Measurements from ENCODE around the gene EIF2S2. TPM values are rescaled to one million over a fixed set of nuclear protein-coding genes. Genes with fewer than 3 reads are reported as not detected.
"Not testable (repeated sequence)": the region's sequence is repeated elsewhere in the genome, so short reads cannot be mapped to it uniquely, and the experiment has no call there.

EIF2S2 gene, protein sequence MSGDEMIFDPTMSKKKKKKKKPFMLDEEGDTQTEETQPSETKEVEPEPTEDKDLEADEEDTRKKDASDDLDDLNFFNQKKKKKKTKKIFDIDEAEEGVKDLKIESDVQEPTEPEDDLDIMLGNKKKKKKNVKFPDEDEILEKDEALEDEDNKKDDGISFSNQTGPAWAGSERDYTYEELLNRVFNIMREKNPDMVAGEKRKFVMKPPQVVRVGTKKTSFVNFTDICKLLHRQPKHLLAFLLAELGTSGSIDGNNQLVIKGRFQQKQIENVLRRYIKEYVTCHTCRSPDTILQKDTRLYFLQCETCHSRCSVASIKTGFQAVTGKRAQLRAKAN
- total RNA-seq: 44.8 TPM

DNA sequence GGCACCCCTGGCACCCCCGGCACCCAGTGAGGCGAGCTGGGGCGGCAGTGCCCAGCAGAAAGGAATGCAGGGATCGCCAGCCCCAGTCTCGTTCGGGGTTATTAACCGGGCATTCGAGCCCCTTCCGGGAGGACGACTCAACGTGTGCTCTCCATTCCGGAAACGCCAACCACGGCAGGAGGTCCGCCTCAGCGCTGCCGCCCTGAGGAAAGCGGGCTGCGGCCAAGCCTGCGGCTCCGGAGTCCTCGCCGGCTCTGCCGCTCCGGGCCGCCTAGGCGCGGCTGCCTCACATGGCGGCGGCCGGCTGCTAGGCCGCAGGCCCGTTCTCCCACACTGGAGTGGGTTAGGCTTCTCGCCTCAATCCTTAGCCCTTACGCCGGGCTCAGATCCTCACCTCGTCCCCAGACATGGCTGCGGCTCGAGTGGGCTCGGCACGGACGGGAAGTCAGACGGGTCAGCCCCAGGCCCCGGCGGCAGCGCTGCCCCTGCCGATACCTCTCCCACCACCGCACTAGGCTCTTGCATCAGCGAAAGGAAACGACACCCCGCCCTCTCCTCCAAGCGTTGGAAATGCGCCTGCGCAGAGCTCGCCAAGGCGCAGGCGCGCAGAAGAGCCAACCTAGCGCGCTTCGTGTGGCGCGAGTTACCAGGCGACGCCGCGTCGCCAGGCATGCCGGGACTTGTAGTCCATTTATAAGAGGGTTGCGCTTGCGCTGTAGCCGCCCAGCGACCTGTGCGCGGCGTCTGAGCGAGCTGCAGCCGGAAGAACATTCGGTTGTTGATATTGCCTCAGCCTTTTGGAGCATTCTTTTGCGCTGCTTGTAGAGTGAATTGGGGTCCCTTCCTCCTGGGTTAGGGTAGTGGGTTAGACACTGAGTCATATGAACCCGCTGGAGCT lies at the start of gene EIF2S2:
Gene EIF2S2, minus strand, starts transcription at position 542 of the 898 bp plus-strand sequence. Its CDS starts 133 bp downstream, at position 409.
- intact Hi-C loops (cut with DNase I): no loop called here
- DNase-seq (ENCODE audit: low spot score) (peak; percentile 96), ATAC-seq (peak; percentile 98)

DNA sequence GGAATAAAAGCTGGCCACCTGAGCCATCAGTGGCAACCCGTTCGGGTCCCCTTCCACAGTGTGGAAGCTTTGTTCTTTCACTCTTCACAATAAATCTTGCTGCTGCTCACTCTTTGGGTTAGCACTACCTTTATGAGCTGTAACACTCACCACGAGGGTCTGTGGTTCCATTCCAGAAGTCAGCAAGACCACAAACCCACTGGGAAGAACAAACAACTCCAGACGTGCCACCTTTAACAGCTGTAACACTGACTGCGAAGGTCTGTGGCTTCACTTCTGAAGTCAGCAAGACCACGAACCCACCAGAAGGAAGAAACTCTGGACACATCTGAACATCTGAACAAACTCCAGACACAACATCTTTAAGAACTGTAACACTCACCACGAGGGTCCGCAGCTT lies 45.7 kb upstream of the EIF2S2 start:
- intact Hi-C loops (cut with DNase I); DNase-seq (ENCODE audit: low spot score); ATAC-seq: not testable (repeated sequence)

DNA sequence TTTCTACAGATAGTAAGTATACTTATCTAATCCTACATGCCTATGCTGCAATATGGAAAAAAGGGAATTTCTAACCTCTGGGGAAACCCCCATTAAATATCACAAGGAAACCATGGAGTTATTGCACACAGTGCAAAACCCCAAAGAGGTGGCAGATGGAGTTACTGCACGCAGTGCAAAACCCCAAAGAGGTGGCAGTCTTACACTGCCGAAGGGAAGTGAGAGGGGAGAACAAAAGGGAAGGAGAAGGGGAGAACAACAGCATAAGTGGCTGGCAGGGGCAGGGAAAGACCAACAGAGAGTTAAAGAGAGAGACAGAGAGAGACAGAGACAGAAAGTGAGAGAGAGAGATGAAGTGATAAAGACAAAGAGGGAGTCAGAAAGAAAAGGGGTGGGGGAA lies 43.8 kb upstream of the EIF2S2 start:
- no peak for DNase-seq (ENCODE audit: low spot score)
- intact Hi-C loops (cut with DNase I): no loop called here
- ATAC-seq: no peak

DNA sequence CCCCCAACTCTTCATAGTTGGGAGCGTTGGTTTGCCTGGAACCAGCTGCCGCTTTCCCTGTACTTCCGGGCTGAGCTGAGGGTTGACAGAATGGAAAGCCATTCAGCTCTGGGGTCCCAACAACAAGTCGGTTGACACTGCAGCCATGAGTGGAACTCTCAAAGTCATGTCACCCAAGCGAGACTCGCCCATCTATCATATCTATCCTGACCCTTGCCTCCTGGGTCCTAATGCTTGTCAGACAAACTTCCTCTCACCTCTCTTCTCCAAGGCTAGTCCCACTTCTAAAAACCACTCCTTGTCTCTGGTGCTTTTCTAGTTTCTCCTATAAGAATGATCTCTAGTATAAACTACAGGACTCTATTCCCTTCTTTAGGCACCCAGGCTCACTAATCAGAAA lies 41.1 kb upstream of the EIF2S2 start:
- ATAC-seq; intact Hi-C loops (cut with DNase I); DNase-seq (ENCODE audit: low spot score): not testable (repeated sequence)

DNA sequence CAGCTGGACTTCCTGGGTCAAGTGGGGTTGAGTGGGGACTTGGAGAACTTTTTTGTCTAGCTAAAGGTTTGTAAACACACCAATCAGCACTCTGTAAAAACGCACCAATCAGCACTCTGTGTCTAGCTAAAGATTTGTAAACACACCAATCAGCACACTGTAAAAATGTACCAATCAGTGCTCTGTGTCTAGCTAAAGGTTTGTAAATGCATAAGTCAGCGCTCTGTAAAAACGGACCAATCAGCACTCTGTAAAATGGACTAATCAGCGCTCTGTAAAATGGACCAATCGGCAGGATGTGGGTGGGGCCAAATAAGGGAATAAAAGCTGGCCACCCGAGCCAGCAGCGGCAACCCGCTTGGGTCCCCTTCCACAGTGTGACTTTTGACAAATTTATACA lies 40.0 kb upstream of the EIF2S2 start:
- intact Hi-C loops (cut with DNase I); ATAC-seq; DNase-seq (ENCODE audit: low spot score): not testable (repeated sequence)

DNA sequence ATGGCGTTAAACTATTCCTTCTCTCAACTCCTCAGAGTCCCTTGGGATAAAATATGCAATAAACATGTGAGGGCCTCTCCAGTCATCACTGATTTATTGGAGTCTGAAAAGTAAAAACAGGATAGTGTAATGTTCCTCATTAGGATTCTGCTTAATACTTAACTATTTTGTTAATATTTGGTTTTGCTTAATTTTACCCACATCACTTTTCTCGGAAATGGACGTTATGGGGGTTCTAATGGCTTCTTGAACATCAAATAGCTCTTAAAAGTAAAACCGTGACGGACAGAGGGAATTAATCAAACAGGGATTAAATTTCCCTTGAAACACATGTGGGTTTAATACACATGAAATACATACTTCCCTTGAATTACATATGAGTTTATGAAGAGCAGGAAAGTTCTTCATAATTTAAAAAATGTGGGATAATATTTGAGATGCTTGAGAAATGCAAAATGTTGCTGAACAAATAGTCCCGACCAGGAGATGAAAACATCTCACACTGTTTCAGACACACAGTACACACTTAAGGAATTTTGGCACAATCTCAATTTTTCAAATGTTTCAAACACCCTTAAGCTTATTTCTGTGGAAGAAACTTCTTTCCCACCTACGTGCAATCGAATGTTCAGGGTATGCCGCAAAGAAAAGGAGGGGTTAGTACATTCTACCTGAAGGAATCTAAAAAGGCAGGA lies 38.4 kb upstream of the EIF2S2 start:
- intact Hi-C loops (cut with DNase I): no loop called here
- DNase-seq (ENCODE audit: low spot score) (no peak), ATAC-seq (no peak)

DNA sequence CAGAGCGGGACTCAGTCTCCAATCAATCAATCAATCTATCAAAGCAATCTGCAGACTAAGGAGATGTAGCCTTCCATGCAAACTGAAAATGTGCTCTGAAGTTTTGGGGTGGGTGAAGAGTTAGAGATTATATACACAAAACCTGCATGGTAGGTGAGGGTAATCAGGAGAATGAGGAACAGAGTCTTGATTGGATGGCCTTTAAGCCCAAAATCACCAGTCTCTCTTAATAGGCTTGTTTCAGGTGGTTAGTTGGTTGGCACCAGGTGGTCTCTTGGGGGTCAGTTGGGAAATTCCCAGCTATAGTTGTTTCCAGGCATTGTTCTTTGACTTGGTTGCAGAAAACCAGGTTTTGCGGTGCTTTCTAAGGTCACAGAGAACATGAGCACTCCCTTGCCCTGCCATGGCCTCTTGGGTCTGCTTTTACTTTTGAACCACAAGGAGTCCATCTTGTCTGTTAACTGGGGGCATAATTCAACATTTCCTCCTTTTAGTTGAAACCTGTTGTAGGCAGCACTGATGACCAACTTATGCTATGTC lies 33.3 kb upstream of the EIF2S2 start:
- no peak for DNase-seq (ENCODE audit: low spot score)
- intact Hi-C loops (cut with DNase I): no loop called here
- no peak for ATAC-seq

DNA sequence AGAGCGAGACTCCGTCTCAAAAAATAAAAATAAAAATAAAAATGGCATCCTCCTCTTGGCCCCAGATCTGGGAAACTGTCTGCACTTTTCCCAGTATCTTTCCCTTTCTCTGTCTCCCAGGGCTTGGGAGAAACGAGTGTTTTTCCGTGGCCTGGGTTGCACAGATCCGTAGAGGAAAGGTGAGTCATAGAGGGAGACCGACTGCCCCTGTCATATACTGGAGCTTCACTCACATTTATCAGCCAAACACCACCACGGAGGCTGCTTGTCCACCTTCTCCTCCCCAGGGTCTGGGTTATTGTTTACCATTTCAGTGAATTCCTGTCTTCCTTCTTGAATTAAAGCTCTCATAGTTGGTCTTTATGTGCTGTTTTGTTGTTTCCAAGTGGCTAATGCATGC lies 31.9 kb upstream of the EIF2S2 start:
- DNase-seq (ENCODE audit: low spot score) (no peak), ATAC-seq (no peak)
- intact Hi-C loops (cut with DNase I): no loop called here

DNA sequence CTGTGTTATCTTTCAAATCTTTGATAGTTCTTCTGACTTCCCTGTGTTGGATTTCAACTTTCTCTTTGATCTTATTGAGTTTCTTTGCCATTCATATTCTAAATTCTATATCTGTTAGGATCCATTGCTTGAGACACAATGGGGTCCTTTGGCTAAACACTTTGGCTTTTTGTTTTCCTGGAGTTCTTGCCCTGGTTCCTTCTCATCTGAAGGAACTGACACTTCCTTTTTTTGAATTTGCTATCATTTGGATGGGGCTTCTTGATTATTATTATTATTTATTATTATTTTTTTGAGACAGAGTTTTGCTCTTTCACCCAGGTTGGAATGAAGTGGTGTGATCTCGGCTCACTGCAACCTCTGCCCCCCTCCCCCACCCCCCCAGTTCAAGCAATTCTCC lies 30.1 kb upstream of the EIF2S2 start:
- DNase-seq (ENCODE audit: low spot score) (no peak), ATAC-seq (no peak)
- intact Hi-C loops (cut with DNase I): no loop called here

DNA sequence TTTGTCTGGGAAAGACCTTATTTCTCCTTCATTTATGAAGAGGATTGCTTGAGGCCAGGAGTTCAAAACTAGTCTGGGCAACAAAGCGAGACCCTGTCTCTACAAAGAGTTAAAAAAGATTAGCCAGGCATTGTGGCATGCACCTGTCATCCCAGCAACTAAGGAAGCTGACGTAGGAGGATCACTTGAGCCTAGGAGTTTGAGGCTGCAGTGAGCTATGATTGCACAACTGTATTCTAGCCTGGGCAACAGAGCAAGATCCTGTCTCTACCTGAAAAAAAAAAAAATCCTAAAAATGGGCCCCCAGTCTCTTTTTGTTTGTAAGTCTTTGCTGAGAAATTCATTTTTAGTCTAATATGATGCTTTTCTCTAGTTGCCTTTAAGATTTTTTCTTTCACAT lies 29.2 kb upstream of the EIF2S2 start:
- DNase-seq (ENCODE audit: low spot score): no peak
- no peak for ATAC-seq
- intact Hi-C loops (cut with DNase I): no loop called here

DNA sequence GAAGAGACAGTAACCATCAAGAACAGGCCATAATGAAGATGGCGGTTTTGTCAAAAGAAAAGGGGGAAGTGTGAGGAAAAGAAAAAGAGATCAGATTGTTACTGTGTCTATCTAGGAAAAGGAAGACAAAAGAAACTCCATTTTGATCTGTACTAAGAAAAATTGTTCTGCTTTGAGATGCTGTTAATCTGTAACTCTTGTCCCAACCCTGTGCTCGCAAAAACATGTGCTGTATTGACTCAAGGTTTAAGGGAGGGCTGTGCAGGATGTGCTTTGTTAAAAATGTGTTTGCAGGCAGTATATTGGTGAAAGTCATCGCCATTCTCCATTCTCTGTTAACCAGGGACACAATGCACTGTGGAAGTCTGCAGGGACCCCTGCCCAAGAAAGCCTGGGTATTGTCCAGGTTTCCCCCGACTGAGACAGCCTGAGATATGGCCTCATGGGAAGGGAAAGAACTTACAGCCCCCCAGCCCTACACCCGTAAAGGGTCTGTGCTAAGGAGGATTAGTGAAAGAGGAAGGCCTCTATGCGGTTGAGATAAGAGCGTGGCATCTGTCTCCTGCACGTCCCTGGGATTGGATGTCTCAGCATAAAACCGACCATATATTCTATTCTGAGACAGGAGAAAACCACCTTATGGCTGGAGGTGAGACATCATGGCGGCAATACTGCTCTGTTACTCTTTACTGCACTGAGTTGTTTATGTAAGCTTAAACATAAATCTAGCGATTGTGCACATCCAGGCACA lies 23.7 kb upstream of the EIF2S2 start:
- intact Hi-C loops (cut with DNase I); ATAC-seq: not testable (repeated sequence)

DNA sequence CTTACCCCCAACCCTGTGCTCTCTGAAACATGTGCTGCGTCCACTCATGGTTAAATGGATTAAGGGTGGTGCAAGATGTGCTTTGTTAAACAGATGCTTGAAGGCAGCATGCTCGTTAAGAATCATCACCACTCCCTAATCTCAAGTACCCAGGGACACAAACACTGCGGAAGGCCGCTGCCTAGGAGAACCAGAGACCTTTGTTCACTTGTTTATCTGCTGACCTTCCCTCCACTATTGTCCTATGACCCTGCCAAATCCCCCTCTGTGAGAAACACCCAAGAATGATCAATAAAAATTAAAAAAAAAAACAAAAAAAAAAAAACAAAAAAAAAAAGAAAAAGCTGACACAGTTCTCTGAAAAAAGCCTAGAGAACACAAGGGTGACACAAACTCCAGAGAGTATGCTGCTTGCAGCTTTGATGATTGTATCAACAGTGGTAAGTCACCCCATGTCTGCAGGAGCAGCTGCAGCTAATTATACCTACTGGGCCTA lies 21.4 kb upstream of the EIF2S2 start:
- DNase-seq (ENCODE audit: low spot score); ATAC-seq; intact Hi-C loops (cut with DNase I): not testable (repeated sequence)

More for the DNA sequence above, 23.7 kb upstream of the EIF2S2 start:
- DNase-seq (ENCODE audit: low spot score): not testable (repeated sequence)

DNA sequence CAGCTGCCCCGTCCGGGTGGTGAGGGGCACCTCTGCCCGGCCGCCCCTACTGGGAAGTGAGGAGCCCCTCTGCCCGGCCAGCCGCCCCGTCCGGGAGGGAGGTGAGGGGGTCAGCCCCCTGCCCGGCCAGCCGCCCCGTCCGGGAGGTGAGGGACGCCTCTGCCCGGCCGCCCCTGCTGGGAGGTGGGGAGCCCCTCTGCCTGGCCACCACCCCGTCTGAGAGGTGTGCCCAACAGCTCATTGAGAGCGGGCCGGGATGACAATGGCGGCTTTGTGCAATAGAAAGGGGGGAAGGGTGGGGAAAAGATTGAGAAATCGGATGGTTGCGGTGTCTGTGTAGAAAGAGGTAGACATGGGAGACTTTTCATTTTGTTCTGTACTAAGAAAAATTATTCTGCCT lies 20.9 kb upstream of the EIF2S2 start:
- DNase-seq (ENCODE audit: low spot score); intact Hi-C loops (cut with DNase I); ATAC-seq: not testable (repeated sequence)

DNA sequence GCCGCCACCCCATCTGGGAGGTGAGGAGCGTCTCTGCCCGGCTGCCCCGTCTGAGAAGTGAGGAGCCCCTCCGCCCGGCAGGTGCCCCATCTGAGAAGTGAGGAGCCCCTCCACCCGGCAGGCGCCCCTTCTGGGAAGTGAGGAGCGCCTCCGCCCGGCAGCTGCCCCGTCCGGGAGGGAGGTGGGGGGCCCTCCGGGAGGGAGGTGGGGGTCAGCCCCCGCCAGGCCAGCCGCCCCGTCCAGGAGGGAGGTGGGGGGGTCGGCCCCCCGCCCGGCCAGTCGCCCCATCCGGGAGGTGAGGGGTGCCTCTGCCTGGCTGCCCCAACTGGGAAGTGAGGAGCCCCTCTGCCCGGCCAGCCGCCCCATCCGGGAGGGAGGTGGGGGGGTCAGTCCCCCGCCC lies 20.4 kb upstream of the EIF2S2 start:
- DNase-seq (ENCODE audit: low spot score); ATAC-seq; intact Hi-C loops (cut with DNase I): not testable (repeated sequence)

DNA sequence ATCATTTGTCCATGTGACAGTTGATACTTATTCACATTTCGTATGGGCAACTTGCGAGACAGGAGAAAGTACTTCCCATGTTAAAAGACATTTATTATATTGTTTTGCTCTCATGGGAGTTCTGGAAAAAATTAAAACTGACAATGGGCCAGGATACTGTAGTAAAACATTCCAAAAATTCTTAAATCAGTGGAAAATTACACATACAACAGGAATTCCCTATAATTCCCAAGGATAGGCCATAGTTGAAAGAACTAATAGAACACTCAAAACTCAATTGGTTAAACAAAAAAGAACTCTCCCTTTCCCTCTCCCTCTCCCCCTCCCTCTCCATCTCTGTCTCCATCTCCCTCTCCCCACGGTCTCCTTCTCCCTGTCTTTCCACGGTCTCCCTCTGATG lies 19.4 kb upstream of the EIF2S2 start:
- intact Hi-C loops (cut with DNase I): no loop called here

DNA sequence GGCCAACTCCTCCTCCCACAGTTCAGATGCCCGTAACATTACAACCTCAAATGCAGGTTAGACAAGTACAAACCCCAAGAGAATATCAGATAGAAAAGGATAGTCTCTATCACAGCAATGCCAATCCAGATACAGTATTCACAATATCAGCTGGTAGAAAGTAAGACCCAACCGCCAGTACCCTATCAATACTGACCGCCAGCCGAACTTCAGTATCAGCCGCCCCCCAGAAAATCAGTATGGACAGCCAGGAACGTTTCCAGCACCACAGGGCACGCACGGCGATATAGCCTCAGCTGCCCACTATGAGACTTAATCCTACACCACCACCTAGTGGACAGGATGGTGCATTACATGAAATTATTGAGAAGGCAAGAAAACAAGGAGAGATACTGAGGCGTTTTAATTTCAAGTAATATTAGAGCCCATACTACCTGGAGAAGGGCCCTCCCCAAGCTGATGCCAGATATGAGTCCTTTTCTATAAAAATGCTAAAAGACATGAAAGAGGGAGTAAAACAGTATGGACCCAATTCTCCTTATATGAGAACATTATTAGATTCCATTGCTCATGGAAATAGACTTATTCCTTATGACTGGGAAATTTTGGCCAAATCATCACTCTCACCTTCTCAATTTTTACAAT lies 17.6 kb upstream of the EIF2S2 start:
- intact Hi-C loops (cut with DNase I): loop anchor here (2.0 kb wide), 1 partner anchor 267 kb away; no protein-coding TSS in a partner anchor
- peak; percentile 92 for ATAC-seq

More for the DNA sequence above, 19.4 kb upstream of the EIF2S2 start:
- ATAC-seq (no peak), DNase-seq (ENCODE audit: low spot score) (no peak)

DNA sequence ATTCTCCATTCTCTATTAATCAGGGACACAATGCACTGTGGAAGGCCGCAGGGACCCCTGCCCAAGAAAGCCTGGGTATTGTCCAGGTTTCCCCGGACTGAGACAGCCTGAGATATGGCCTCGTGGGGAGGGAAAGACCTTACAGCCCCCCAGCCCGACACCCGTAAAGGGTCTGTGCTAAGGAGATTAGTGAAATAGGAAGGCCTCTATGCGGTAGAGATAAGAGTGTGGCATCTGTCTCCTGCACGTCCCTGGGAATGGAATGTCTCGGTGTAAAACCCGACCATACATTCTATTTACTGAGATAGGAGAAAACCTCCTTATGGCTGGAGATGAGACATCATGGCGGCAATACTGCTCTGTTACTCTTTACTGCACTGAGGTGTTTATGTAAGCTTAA lies 15.7 kb upstream of the EIF2S2 start:
- no peak for ATAC-seq
- intact Hi-C loops (cut with DNase I): loop anchor here (2.0 kb wide), 1 partner anchor 265 kb away; no protein-coding TSS in a partner anchor

More for the DNA sequence above, 17.6 kb upstream of the EIF2S2 start:
- no peak for DNase-seq (ENCODE audit: low spot score)

More for the DNA sequence above, 15.7 kb upstream of the EIF2S2 start:
- no peak for DNase-seq (ENCODE audit: low spot score)

Data from sciatic nerve (tissue), 2 donors.